GM21367 (cell line): ENCODE measurements around the gene BCAP29.
"Not testable (repeated sequence)": the region's sequence is repeated elsewhere in the genome, so short reads cannot be mapped to it uniquely, and the experiment has no call there.

Source experiments
- ATAC-seq: cut with Tn5 transposase; IDR thresholded peaks from one replicate; pipeline ENCODE4 v1.9.1; 2021; ENCODE audit not compliant: unreplicated experiment

Gene BCAP29

GRCh38 chr7:107615910-107616680, 36.0 kb downstream of the BCAP29 start:
- ATAC-seq: no peak

DNA sequence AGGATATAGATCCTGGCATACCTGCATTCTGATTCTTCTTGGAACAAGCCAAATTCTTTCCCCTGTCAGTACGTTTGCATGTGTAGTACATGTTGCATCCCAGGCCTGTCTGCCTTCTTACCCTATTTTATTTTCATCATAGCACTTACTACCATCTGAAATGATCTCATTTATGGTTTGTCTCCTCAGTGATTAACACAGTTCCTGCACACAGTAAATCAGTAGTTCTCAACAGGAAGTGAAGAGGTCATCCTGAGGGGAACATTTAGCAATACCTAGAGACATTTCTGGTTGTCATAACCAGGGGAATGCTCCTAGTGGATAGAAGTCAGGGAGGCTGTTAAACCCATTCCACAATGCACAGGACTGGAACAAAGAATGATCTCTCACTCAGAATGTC, 42.4 kb downstream of the BCAP29 start:
- no peak for ATAC-seq

GRCh38 chr7:107622894-107623293, 42.8 kb downstream of the BCAP29 start:
- no peak for ATAC-seq

GRCh38 chr7:107627002-107627401, 47.0 kb downstream of the BCAP29 start:
- no peak for ATAC-seq

GRCh38 chr7:107628461-107629064, 48.5 kb downstream of the BCAP29 start:
- no peak for ATAC-seq

DNA sequence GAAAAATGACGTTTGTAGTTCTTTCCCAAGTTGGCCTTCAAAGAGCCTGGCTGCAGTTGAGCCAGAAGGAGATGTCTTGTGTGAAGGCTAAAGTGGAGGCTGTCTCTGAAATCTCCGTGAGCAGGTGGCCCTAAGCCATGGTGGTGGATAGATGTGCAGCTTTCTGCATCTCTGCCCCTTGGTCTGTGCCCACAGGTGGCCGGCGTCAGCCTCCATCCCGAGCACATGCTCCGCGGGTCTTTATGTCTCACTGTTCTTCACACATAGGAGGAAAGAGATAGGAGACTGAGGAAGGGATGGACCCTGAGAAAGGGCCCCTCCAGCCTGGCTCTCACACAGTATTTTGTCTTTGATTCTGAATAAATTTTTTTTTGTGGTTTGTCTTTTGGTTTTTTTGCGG, 50.3 kb downstream of the BCAP29 start:
- ATAC-seq: no peak

- ATAC-seq: no peak
Observed at GRCh38 chr7:107631588-107632491, 51.8 kb downstream of the BCAP29 start.

GRCh38 chr7:107632492-107632865, 52.4 kb downstream of the BCAP29 start:
- no peak for ATAC-seq

DNA sequence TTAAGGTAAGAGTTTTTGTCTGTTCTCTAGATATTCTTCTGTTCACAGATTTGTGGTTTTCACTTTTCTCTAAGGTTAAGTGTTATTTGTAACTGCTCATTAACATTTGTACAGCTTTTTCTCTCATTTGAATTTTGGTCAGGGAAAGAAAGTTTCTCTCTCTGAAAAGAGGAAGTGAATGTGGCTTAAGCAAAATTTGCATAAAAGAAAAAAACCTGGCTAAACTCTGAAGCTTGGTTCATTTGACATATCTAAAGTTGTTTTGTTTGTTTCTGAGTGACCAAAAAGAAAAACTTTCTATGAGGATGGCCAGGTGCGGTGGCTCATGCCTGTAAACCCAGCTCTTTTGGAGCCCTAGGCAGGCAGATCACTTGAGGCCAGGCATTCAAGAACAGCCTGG, 58.5 kb downstream of the BCAP29 start:
- ATAC-seq: peak; percentile 89

- not testable (repeated sequence) for ATAC-seq
Observed at GRCh38 chr7:107639070-107639469, 59.0 kb downstream of the BCAP29 start.

GRCh38 chr7:107641676-107642075, 61.6 kb downstream of the BCAP29 start:
- ATAC-seq: no peak

GRCh38 chr7:107642501-107642900, 62.5 kb downstream of the BCAP29 start:
- no peak for ATAC-seq

- ATAC-seq: no peak
Observed at GRCh38 chr7:107643407-107643806, 63.4 kb downstream of the BCAP29 start.

DNA sequence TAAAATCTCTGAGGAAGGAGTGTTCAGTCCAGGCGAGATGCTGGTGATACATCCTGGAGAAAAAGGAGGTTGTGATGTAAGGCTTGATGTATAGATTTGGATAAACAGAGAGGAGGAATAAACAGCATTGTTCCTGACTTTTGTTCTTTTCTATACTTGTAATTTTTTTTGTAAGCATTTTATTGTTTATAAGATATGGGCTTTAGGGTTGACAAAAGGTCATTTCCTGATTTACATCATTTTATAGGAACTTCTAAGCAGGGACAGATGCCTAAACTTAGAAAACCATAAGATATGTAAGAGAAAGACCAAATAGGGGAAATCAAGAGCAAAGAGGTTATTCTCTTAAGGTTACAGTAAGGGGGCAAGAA, 63.9 kb downstream of the BCAP29 start:
- ATAC-seq: no peak

DNA sequence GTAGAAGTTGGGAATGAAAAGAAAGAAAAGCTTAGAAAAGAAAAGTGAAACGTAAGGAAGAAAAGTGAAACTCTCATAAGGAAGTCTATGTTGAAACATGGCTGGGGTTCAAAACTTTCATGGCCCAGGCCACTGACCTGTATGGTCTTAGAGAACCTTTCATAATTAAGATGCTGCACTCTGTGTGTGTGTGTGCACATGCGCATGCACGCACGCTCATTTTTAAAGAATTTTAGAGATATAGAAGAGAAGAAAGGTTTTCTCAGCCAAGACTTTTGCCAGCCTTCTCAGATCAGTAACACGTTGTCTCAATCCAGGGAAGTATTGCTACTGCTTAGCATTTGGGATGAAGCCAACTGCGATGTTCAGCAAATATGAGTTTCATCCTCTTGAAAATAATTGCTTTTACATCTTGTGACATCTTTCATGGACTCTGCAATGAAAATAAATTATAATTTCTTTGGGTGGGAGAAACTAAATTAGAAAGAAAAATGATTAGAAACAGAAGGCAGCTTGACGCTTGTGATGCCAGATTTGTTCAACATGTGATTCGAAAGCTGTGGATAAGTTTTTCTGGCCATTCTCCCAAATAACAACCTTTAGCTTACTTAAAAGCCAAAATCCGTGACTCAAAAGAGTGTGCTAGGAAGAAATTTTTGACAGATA, 64.4 kb downstream of the BCAP29 start:
- ATAC-seq: no peak

DNA sequence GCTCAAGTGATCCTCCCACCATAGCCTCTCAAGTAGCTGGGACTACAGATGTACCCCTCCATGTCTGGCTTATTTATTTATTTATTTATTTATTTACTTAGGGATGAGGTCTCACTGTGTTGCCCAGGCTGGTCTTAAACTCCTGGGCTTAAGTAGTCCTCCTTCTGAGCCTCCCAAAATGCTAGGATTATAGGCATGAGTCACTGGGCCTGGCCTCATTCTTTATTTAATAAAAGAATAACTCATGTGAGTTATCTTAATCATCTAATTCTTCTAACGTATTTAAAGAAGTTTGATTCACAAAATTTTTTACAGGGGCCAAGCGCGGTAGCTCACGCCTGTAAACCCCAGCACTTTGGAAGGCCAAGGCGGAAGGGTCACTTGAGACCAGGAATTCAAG, 72.6 kb downstream of the BCAP29 start:
- ATAC-seq: no peak

DNA sequence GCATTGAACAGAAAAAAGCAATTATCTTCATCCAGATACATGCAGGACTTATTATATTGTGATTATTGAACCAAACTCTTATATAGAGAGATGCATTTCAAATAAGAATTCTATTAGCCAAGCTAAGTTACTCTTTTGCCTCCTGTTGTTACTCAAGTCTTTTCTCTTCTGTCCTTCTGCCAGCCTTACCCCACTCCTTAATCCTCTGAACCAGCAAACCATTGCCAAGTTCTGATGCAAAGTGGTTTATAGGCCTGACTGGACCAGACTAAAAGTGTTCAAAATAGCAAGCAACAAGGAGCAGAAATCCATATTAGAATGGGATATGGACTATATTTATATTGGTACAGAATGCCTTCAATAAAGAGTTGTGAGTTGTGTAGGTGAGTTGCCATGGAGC, 78.4 kb downstream of the BCAP29 start:
- ATAC-seq: no peak

- no peak for ATAC-seq
Observed at GRCh38 chr7:107659666-107660065, 79.6 kb downstream of the BCAP29 start.

DNA sequence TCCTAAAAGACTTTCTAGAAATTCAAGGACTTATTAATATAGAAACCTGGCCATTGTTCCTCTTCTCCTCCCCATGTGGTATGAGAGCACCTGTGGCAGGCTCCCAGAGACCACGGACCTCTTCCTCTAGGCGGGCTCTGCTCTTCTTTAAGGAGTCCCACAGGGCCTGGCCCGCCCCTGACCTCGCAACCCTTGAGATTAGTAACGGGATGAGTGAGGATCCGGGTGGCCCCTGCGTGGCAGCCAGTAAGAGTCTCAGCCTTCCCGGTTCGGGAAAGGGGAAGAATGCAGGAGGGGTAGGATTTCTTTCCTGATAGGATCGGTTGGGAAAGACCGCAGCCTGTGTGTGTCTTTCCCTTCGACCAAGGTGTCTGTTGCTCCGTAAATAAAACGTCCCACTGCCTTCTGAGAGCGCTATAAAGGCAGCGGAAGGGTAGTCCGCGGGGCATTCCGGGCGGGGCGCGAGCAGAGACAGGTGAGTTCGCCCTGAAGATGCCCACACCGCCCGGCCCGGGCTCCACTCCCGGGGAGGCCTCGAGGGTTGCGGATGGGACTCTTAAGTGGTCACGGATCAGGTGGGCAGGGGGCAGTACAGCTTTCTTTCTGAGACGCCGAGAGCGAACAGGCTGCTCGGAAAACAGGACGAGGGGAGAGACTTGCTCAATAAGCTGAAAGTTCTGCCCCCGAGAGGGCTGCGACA, 80.5 kb downstream of the BCAP29 start, which contains the start of gene SLC26A4:
Gene SLC26A4 (plus strand): TSS at position 448 of the 700 bp plus-strand sequence. CDS start 814 bp downstream, outside the sequence.
- ATAC-seq: no peak

DNA sequence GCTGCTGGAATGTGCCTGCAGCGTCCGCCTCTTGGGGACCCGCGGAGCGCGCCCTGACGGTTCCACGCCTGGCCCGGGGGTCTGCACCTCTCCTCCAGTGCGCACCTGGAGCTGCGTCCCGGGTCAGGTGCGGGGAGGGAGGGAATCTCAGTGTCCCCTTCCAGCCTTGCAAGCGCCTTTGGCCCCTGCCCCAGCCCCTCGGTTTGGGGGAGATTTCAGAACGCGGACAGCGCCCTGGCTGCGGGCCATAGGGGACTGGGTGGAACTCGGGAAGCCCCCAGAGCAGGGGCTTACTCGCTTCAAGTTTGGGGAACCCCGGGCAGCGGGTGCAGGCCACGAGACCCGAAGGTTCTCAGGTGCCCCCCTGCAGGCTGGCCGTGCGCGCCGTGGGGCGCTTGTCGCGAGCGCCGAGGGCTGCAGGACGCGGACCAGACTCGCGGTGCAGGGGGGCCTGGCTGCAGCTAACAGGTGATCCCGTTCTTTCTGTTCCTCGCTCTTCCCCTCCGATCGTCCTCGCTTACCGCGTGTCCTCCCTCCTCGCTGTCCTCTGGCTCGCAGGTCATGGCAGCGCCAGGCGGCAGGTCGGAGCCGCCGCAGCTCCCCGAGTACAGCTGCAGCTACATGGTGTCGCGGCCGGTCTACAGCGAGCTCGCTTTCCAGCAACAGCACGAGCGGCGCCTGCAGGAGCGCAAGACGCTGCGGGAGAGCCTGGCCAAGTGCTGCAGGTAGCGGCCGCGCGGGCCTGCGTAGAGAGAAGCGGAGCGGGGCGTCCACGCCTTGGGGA, 81.2 kb downstream of the BCAP29 start:
- ATAC-seq: no peak
